HG02759 (cell line): ENCODE results near the gene BRINP3.

Experiments
- ATAC-seq: cut with Tn5 transposase; IDR thresholded peaks from one replicate; pipeline ENCODE4 v1.9.1; 2021; ENCODE audit warnings: mild to moderate bottlenecking, moderate library complexity; ENCODE audit not compliant: unreplicated experiment

The BRINP3 gene

DNA sequence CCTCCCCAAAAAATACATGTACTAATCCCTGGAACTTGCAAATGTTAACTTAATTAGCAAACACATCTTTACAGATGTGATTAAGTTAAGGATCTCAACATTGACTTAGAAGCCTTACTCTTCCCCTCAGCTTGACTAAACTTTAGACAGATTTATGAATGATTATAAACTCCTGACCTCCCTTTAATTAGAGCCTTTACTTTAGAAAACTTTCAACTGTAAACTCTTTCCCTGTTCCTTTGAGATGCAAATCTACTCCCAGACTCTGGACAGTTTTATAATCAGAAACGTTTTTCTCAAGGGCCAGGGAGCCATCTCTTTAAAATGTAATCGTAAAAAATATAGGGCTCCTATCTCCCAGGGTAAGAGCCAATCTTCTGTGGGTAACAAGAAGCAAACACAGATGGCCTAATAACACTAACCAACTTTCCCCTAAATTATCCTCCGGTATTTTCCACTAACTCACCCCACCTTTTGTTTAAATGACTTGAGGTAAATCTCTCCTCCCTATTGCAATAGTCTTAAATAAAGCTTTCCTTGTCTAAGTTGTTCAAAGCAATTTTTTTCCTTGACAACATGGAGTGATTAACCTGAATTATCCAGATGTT is 284.1 kb downstream of the BRINP3 start:
- ATAC-seq, result no peak

DNA sequence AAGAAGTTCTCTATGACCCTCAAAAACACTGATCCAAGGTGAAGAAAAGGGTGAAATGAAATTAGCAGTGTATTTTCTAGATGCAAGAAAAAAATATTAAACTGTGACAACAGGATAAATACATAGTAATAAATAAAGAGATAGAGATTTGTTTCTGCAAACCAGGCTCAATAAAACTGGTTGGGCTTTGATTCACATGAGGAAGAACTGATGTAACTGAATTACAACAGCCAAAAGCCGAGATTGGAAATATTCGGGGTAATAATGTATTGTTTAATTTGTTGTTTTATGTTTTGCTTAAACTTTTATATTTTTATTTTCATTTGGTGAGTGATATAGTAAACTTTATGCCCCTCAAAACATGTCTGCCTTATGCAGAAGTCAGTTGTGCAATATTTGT is 285.0 kb downstream of the BRINP3 start:
- ATAC-seq, result no peak

DNA sequence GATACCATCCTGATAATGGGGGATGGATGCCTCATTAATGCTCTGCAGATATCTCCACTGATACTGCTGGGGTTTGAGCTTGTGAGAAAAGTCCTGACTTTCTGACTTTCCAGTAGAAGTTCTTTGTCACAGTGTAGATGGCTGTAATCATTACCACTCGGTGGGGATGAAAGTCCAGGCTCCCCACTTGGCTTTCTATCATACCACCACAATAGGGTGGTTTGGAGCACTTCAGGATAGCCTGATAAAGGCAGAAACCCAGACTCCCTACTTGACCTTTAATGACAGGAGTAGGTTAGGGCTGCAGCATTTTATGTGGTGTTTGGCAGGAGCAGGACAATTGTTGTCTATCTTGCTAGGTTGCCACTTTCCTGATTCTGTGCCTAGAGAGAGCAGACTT is 294.1 kb downstream of the BRINP3 start:
- ATAC-seq, result no peak

DNA sequence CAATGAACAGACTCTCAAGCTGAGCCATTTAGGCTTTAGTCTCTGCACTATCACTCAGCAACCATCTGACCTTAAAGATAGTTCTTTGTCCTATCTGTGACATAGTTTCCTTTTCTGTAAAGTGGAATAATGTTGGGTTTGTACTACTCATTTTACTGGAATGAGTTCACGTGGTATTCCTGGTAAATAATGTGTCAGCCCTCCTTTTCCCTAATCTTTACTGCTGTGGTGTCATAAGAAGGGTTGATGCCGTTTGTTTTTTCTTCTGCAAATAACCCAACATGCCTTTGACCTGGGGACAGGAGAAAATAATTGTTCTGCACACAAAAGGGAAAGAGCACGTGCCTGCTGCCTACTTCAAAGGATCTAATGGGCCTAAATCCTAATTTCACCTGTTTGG is 297.8 kb downstream of the BRINP3 start:
- ATAC-seq, result no peak

GRCh38 chr1:190178827-190179226 is 298.8 kb downstream of the BRINP3 start:
- ATAC-seq, result no peak

- ATAC-seq, result no peak
Measured at GRCh38 chr1:190177555-190177954, 300.1 kb downstream of the BRINP3 start.

DNA sequence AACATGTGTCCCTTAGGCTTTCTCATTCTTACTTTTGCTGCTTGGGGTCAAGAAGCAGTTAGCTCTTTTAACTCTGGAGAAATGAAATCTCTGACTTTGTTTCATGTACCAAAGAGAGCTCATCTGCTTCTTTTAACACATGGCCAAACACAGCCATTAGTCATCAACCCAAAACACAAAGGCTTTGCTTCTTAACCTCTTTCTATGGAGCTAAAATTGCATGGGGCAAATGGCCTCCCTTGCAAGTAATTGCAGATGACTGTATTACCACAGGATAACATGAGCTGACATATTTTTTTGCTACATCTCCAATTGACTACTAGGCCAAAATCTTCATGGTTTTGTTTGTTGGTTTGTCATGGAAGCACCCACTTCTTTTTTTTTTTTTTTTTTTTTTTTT is 300.9 kb downstream of the BRINP3 start:
- ATAC-seq, result no peak

- ATAC-seq, result no peak
Measured at GRCh38 chr1:190175320-190175719, 302.3 kb downstream of the BRINP3 start.

GRCh38 chr1:190172651-190173430 is 304.8 kb downstream of the BRINP3 start:
- ATAC-seq, result no peak

GRCh38 chr1:190170321-190170720 is 307.3 kb downstream of the BRINP3 start:
- no peak for ATAC-seq

DNA sequence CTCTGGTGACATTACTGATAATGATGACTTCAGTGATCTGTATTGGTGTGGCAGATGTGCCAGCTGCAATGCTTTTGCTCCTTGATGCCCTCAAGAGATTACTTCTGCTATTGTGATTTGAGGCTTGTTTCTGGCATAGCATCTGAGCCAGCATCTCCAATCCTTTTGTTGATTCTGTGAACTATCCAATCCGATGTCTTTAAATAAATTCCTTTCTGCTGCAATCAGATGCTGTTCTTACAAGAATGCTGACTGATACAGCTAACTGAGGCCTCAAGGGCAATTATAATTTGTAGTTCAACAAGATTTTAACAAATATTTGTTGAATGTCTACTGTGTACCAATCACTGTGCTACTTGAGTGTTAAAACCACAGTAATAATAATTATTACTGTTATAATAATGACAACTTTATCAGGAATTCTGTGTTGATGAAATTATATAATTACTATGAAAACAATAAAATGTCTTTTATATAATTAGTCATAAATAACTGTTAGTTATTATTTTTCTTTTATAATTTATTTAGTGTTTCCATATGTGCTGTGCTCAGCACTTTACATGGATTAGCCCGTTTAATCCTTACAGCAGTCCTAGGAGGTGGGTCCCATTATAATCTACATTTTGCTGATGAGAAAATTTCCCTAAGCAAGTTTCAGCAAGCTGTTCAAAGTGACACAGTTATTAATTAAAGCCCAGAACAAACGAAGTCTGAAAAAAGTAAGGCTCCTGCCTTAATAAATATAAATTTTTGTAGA is 308.2 kb downstream of the BRINP3 start:
- ATAC-seq, result no peak

DNA sequence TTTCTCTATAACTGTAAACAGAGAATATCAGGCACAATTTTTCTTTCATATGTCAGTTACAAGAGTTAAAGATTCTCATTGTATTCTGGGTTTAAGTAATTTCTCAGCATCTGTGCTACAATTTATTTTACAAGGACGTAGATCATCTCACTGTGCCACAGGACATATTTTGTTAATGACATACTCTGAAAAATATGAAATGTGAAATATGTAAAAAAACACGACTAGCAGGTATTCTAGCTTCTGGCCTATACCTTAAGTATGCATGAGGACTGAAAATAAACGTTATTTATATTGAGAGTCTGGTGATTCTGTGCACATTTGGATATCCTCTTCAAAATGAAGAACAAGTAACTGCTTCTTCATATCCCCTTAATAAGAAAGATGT is 308.8 kb downstream of the BRINP3 start:
- no peak for ATAC-seq

- ATAC-seq, result no peak
Measured at GRCh38 chr1:190168116-190168892, 309.4 kb downstream of the BRINP3 start.

- ATAC-seq, result no peak
Measured at GRCh38 chr1:190159146-190159545, 318.5 kb downstream of the BRINP3 start.

DNA sequence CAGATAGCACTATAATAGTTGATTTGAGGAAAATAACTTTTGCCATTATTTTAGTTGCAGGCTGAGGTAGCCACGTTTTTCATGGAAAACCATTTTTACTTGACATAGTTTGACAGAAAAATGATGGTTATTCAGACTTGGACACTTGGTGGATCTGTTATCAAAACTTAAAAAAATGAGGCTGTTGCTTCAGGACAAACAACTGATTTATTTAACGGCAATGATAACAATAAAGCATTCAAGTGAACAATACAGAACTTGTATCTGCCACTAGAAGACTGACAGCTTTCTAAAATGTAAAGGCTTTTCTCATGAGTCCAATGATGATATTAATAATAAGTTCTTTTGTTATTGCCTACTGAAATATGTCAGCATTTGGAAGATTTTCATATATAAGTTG is 322.9 kb downstream of the BRINP3 start:
- no peak for ATAC-seq

DNA sequence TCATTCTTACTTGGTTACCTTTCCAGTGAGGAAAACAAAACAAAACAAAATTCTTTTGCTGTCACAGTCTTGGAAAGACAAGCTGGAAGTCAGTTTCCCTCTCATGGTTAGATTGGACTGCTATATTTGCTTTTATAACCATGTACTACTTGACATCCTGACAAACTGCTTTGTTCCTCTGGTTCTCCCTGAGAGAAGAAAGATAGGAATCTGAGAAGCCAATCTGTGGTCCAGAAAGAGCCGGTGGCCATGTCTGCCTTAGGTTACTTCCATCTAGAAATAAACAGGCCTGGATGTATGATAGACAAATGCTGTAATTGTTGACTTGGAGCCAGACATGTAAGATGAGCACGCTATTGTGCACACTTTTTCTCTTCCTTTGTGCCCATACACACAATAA is 330.0 kb downstream of the BRINP3 start:
- ATAC-seq, result no peak

GRCh38 chr1:190144650-190145049 is 333.0 kb downstream of the BRINP3 start:
- ATAC-seq, result no peak

DNA sequence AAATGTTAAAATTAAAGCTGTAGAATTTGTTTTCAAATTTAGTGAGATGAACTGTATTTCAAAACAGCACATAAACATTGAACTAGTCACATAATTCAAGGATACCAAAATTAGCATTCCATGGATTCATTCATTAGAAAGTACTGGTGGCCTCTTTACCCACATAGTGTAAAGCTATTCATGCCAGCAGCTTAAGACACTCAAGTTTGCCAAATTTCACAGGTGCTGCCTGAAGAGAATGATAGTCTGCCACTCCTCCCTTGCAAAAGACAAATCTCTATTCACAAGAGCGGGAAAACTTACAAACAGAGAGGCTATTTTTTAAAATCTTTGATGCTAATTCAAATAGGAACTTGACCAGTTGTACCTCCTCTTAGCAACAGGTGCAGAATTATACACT is 337.0 kb downstream of the BRINP3 start:
- no peak for ATAC-seq

DNA sequence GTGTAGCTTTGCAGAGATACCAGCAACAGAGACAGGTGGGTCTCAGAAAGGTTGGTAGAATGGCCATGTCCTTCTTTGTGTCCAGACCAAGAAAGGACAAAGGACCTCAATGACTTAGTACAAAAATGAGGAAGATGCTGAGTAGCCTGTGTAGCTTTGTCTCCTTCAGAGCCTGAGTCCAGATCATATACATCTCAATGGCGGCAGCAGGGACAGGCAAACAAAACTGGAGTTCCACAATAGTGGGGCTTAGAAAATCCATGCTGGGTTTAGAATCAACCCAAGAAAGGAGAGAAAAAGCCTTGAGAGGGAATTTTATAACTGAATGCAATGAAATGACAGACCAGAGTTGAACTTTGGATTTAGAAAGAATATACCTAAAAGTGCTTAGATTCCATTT is 339.0 kb downstream of the BRINP3 start:
- no peak for ATAC-seq

DNA sequence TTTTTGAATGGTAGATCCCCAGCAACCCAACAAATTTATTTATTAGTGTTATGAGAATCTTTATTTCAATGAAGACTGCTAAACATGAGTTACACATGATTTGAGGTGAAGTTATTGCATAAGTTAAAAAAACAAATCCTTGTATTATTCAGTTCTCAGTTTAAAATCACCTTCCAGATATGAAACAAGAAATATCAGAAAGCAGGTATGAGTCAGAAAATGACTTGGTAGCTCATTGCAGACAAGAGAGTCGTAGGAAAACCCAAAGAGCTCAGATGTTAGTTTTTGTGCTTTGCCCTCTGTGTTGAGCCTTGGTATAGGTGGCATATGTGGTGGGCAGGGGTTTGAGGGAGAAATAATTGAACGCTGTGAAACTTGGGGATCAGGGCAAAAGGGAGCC is 339.4 kb downstream of the BRINP3 start:
- no peak for ATAC-seq

DNA sequence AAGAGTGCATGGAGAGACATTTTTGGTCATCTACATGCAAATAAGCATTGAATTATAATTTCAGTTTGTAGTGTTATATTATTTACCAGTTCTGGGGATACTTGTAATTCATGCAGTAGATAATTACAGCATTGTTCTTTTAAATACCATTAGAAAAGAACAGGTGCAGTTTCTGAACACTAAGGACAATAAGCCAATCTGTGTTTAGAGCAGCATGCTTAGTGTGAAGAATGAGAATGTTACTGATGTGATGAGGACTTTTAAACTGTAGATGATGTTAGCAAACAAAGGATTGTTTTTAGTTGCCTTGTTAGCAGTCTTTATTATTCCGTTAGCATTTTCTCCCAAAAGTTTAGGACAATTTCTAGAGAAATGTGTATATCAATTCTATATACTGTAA is 348.3 kb downstream of the BRINP3 start:
- no peak for ATAC-seq
